Measurements from ENCODE around the gene TDRD9.

Gene TDRD9

GRCh38 chr14:103994535-103995184, 66.4 kb downstream of the TDRD9 start:
- no peak for DNase-seq

GRCh38 chr14:103995876-103996275, 67.6 kb downstream of the TDRD9 start:
- DNase-seq, result no peak

DNA sequence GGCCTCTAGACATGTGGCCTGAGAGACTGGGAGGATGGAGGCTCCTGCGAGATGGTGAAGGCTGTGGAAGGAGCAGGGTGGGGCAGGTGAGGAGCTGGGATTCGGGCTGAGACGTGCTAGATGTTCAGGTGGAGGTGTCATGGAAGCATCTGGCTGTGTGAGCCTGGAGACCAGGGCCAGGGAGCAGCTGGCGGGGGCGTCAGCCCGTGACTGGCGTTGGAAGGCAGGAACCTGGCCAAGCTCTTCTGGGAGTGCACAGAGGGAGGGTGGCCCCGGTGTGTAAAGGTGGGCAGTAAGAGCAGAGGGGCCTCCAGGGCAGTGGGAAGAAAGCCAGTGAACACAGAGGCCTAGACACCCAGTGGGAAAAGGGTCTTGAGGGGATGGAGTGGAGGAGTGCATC, 69.1 kb downstream of the TDRD9 start:
- no peak for DNase-seq

GRCh38 chr14:103998027-103998426, 69.8 kb downstream of the TDRD9 start:
- DNase-seq, result no peak

- DNase-seq, result no peak
These were observed 71.7 kb downstream of the TDRD9 start for GRCh38 chr14:103999795-104000440.

- no peak for DNase-seq
These were observed 72.7 kb downstream of the TDRD9 start for GRCh38 chr14:104001003-104001402.

DNA sequence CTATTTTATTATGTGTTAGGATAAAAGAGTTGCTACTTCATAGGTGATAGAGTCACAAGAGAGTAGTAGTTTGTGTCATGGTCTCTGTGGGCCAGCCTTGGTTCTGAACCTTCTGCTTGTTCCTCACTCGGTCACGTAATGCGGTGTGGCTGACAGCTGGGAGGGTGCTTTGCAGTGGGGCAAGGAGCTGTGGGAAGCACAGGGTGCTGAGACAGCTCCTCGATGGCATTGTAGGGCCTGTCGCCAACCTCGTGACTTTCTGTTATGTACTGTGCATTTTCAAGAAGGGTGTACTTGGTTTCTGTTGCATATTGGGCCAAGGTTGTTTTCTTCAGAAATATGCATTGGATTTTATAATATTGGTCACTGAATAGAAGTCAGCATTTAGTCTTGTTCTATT, 75.4 kb downstream of the TDRD9 start:
- DNase-seq, result no peak

DNA sequence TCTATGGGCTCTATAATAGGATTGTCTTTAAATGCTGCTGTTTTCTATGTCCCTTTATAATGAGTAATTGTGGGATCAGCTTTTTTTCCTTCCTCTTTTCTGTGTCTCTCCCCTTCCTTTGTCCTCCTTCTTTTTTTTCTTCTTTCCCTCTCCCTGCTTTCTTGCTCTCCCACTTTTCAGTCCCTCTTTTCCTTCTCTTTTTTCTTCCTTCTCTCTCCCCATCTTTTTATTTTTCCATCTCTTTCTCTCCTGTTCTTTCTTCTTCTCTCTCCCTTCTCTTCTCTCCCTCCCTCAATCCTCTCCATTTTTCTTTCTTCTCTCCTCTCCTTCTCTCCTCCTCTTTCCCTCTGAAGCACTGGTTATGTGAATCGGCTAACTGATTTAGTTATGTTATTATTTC, 76.6 kb downstream of the TDRD9 start:
- no peak for DNase-seq

- no peak for DNase-seq
These were observed 77.2 kb downstream of the TDRD9 start for GRCh38 chr14:104005489-104005888.

DNA sequence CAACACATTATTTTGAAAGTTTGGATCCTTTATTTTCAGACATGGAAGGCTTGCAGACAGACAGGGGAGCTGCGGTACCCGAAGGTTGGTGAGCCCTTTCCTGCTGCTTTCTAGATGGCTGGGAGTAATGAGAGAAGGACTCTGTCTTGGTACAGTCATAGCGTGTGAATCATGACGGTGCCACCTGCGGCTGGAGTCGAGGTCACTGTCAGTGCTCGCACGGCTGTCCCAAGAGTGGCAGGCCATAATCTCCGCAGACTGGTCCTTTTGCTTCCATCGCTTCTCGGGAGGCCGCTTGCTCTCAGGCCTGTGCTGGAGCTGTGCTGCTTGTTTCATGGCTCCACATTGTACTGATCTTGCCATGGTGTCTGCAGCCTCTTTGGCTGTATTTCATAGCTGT, 78.9 kb downstream of the TDRD9 start:
- DNase-seq, result no peak

DNA sequence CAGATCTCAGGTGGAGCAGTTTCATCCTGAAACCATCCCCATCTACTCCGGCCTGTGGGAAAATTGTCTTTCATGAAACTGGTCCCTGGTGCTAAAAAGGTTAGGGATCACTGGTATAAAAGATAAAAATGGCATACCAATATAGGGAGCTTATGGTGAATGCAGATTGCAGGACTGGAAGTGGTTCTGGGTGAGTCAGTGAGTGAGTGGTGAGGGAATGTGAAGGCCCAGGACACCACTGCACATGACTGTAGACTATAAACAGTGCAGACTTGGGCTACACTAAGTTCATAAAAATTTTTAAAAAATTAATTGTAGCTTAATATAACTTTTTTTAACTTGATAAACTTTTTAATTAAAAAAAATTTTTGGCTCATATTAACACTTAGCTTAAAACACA, 81.0 kb downstream of the TDRD9 start:
- DNase-seq, result no peak

- DNase-seq, result no peak
These were observed 83.7 kb downstream of the TDRD9 start for GRCh38 chr14:104011824-104012517.

DNA sequence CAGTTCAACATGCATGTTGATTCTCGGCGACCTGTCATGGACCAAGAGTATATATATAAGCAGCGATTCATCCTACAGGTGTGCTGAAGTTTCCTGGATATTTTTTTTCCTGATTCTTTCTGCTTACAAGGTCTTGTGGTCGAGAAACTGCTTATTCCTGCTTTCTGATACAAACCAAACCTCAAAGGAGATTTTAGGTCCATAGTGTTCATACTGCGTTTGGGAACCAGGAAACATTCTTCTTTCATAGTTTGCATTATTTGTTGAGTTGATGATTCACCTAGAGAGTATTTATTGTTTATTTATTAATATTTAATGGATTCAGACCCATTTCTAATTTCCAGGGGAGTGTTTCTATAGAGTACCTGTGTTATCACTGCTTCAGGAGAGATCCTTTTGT, 86.5 kb downstream of the TDRD9 start:
- DNase-seq, result no peak

- no peak for DNase-seq
These were observed 88.8 kb downstream of the TDRD9 start for GRCh38 chr14:104016873-104017650.

- DNase-seq, result no peak
These were observed 90.8 kb downstream of the TDRD9 start for GRCh38 chr14:104019029-104019428.

DNA sequence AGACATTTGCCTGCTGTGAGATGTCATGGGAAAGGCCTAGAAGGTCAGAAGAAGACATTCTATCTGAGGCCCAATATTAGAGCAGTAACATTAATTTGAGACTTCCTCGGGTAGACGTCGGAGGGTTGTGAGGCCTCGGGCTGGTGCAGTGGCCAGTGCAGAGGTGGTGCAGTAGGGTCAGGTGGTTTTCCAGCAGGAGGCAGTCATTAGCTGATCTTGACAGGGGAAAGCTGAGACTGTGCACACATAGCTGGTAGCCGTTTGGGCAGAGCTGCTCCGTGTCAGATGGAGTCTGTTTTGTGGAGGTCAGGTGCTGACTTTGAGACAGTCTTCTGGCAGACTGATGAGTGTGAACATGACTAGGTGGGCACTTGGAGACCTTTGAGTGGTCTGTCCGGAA, 91.5 kb downstream of the TDRD9 start:
- no peak for DNase-seq

- DNase-seq, result no peak
These were observed 92.2 kb downstream of the TDRD9 start for GRCh38 chr14:104020471-104020870.

- no peak for DNase-seq
These were observed 95.2 kb downstream of the TDRD9 start for GRCh38 chr14:104023325-104024055.

DNA sequence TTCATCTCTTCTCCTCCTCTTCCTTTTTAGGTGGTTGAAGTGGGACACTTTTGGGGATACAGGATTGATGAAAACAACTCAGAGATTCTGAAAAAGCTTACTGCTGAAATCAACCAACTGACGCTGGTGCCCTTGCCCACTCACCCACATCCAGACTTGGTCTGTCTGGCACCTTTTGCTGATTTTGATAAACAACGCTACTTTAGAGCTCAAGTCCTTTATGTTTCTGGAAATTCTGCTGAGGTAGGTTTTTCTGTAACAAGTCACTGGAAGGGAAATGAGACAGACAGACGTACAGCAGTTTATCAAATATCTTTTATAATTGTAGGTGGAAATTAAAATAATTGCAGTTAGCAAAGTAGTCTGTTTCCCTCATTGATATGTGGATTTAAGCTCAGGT, 97.3 kb downstream of the TDRD9 start:
- DNase-seq, result no peak

DNA sequence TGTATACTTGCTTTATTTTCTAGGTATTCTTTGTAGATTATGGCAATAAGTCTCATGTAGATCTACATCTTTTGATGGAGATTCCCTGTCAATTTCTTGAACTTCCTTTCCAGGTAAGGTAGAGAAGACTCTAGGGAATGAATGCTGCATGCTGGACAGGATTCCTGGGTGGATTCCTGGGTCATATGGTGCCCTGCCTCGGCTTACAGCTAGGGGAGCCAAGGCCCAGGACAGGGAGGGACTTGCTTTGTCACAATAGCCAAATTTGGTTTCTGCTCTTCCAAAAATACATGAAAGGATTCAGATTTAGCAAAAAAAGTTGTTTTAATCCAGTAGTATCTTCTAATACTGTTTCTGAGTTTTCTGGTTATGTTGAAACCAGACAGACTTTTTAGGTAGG, 97.8 kb downstream of the TDRD9 start:
- no peak for DNase-seq

DNA sequence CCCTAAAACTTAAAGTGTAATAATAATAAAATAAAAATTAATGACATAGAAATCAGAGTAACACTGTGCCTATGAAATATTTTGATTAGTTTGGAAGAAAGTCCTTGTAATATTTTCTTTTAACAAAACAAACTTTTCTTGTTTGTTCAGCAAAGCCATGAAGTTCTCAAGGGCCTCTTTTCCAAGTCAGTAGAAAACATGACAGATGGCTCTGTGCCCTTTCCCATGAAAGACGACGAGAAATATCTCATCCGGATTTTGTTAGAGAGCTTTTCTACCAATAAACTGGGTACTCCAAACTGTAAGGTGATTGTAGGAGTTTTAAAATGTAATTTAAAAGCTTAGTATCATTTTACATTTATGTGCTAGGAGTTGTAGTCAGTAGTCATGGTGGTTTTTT, 102.7 kb downstream of the TDRD9 start:
- no peak for DNase-seq

DNA sequence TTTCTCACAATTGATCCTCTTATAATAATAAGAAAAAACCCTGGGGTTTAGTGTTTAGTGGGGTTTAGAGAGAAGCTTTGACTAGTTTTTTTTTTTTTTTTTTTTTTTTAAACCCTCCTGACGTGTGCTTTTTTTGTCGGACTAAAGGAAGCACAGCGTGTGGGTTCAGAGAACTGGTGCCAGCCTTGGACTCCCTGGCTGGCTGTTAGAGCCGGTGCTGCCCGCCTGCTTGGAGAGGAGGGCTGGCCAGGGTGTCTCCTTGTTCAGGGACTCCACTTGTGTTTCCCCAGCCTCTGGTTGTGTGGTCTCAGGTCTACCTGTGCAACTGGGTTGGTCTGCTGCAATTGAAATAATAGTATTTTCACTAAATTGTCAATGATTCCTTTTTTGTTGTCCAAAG, 103.1 kb downstream of the TDRD9 start:
- DNase-seq, result no peak
